LHCN-M2 (cell line): ENCODE data around the gene SGIP1. TPM values are rescaled to one million over a fixed set of nuclear protein-coding genes. Genes with fewer than 3 reads are reported as not detected.
"Not testable (repeated sequence)": the region's sequence is repeated elsewhere in the genome, so short reads cannot be mapped to it uniquely, and the experiment has no call there.

Source experiments
- DNase-seq: peaks from one replicate; pipeline ENCODE4 v3.0.0-alpha.2; 2012; ENCODE audit warnings: low read depth
- total RNA-seq: library from RNA; depleted of rRNA; stranded (reverse); fragments of >200 nt; gene quantifications from 2 replicates; pipeline ENCODE4 v1.2.3, GENCODE V29; 2014; rRNA removed

SGIP1 gene
- total RNA-seq, 1 experiment from 2014 or later: 4.3 TPM

DNA sequence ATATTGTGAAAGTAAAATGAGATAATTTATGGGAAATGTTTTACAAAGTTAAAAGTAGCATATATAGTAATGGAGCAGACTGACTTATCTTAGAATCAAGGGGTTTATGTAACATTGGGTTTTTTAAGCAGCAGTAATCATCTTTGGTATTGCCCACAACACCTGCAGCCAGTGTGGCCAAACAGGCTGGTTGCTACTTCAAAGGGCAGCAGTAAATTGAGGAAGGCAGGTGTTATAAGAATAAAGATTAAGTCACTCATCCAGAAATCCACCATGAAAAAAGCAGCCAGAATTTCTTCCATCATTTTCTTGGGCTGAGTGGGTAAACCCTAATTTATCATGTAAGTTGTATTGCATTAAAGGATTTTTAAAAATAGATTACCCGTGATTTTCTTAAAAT is 235.0 kb downstream of the SGIP1 start:
- no peak for DNase-seq

DNA sequence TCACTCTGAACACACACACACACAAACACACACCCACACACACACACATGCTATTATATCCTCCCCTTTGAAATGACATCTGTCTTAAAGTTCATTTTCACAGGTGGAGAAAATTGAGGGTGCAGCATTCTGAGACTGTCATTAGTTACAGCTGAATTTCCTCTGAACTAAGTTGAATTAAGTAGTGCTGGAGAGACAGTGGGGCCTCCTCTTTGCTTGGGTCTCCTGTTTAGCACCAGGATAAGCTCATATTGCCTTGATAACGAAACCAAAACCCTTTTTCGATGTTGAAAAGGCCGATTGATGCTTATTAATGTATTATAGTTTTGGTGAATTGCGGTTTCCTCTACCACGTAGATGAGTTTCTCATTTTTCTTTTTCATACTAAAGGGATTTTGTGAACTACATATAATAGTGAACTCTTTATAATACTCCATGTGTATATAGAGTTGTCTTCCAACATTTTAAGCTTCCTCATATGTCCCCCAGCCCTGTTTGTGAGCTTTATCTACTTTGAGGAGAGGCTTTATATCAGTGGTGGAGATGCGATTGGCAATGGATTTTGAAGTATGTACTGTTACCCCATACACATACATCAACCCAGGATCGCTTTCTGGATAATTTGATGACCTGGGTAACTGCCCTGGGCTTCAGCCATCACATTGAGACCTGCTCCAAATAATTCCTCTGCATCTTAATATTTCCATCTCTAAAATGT is 235.7 kb downstream of the SGIP1 start:
- DNase-seq: no peak

DNA sequence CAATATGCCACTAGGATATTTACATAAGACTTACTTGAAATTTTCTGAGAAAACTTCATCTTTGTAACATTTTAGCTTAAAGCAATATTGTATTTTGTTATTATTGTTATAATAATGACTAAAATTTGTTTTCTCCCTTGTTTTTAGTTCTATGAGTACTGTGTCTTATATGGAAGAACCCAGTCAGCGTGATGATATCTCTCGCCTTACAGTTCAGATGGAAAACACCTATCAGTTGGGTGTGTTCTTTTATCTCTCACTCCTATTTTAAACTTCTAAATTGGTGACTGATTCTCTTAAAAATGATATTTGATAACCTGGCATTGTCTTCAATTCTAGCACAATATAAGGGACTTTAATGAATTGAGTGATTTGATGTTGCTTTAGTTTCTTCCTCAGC is 236.3 kb downstream of the SGIP1 start:
- no peak for DNase-seq

DNA sequence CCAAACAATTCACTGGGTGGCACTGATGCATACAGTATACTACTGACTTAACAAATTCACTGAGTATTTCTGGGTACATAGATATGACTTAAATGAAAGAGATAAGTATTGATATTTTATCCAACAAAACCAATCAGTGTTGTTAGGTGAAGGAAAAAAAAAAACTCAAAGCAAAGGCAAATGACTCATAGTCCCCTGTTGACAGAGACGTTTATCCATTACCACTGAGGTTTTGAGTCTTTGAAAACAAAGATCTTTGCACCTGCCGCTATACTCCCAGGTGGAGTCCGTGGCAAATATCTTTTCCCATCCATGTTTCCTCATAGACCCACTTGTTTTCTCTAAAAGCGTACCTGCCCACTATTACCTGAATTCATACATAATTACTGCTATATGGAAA is 236.7 kb downstream of the SGIP1 start:
- DNase-seq: no peak

DNA sequence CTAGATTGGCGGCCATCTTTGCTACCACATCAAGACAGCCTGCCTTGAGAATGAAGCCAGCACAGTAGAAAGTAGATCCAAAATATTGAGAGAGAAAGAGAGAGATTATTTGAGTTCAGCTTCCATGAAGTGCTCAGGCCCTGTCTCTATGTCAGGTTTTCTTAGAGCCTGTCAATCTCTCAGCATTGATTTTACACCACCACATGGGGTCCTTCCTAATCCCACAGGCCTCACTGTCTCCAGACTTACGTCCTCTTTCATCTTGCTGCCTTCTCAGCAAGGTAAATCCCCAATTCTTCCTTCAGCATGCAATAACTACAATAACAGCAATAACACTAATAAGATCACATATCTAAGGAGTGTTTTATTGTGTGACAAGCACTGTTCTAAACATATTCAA is 239.3 kb downstream of the SGIP1 start:
- no peak for DNase-seq

DNA sequence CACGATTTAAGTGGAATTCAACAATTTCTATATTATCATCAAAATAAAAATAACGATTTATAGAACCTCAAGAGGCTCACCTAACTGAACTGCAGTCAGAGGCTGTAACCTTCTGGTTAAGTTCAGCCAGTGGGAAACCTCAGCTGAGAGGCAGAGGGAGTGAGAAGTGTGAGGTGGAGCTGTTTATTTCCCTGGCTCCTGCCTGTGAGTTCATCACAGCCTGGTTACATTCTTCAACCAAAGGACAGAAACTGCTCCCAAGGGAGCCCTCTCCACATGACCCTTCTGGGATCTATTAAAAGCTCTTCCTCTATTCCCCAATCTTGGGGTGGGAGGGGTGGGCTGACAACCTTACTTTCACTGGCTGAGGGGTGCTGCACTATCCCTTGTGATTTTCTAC is 240.5 kb downstream of the SGIP1 start:
- no peak for DNase-seq

DNA sequence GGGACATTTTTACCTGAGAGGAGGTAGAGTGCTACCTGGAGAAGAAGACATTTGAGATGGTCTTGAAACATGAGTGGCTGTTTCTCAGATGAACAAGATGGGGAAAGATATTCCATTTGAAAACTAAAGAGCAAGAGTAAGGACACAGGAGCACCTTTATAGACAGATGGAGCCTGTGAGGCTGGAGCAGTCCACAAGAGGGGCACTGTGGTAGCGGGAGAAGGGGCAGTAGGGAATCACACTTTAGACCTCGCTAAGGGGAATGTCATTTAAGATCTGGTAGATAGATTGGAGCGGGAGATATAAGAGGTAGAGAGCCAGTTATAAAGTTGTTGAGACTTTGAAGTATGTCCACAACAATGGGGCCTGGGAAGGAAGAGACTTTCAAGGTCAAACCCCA is 241.7 kb downstream of the SGIP1 start:
- DNase-seq: no peak

DNA sequence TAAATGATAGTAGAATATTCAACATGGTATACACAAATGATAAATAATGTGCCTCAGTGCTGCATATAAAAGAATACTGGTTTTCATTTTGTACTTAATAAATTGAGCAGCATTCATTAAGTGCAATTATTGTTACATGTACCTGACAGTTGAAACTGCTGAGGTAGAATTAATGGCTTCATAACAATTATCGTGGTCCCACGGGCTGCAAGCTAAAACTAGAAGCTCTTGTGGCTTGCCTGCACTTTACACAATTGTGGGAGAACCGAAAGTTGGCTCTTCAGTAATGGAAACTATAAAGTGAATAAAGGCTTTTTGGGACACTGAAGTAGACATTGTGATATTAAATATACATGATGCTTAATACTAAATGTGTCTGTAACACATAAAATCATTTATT is 243.9 kb downstream of the SGIP1 start:
- no peak for DNase-seq

DNA sequence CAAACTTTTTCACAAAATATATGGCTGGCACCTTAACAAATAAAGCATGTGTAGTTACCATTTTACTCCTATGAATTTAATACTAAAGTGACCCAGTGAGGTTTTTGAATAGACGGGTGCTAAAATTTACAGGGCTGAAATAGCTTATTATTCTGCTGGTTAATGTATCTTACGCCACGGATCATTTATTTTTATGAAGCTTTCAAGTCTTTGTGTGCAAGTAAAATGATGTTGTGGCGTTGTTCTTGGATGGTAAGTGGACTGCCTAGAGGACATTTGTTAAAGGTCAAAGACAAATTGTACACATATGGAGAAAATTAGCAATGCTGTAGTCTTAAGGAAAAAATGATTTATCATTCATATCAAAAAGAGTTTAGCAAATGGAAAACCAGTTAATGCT is 244.3 kb downstream of the SGIP1 start:
- DNase-seq: no peak

DNA sequence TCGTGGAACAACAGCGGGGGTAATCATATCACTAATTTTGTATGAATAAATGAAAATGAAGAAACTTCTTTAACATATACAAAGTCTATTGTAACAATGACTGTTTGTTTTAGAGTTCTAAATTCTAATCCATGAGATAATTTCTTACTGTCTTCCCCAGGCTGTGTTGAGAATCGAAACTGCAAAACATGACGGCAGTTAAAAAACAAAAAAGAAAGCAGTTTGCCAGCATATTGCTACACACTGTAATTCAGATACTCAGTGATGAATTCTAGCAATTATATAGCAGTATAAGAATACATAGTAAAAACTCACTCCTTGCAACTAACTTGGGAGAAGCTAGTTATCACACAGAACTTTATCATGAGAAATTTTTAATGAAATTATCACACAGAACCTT is 245.0 kb downstream of the SGIP1 start:
- no peak for DNase-seq

DNA sequence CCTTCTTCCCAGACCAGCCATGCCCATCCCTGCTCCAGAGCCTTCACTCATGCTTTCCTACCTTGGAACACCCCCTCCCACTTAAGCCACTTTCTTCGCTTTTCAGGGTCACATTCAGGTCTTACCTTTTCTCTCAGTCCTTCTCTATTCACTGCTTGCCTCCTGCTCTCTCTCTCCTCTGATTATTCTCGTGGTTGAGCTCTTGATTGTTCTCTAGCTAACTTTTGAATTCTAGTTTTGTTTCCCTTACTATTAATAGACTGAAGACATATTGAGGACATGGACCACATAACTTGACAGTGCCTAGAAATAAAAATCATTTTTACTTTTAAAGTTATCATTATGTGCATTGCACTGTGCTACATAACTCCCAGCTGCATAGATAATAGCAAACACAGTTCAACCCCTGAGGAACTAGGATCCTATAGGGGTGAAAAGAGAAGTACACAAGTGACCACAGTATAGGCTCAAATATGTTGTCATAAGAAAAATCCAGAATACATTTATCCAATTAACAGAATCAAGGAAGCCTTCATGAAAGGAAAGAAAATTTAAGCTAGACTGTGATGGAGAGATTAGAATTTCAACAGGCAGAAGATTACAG is 245.6 kb downstream of the SGIP1 start:
- no peak for DNase-seq

DNA sequence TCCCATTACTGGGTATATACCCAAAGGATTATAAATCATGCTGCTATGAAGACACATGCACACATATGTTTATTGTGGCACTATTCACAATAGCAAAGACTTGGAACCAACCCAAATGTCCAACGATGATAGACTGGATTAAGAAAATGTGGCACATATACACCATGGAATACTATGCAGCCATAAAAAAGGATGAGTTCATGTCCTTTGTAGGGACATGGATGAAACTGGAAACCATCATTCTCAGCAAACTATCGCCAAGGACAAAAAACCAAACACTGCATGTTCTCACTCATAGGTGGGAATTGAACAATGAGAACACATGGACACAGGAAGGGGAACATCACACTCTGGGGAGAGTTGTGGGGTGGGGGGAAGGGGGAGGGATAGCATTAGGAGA is 251.8 kb downstream of the SGIP1 start:
- not testable (repeated sequence) for DNase-seq

- no peak for DNase-seq
These were observed 253.7 kb downstream of the SGIP1 start for GRCh38 chr1:66787641-66788040.

- no peak for DNase-seq
These were observed 254.4 kb downstream of the SGIP1 start for GRCh38 chr1:66788231-66788939.

DNA sequence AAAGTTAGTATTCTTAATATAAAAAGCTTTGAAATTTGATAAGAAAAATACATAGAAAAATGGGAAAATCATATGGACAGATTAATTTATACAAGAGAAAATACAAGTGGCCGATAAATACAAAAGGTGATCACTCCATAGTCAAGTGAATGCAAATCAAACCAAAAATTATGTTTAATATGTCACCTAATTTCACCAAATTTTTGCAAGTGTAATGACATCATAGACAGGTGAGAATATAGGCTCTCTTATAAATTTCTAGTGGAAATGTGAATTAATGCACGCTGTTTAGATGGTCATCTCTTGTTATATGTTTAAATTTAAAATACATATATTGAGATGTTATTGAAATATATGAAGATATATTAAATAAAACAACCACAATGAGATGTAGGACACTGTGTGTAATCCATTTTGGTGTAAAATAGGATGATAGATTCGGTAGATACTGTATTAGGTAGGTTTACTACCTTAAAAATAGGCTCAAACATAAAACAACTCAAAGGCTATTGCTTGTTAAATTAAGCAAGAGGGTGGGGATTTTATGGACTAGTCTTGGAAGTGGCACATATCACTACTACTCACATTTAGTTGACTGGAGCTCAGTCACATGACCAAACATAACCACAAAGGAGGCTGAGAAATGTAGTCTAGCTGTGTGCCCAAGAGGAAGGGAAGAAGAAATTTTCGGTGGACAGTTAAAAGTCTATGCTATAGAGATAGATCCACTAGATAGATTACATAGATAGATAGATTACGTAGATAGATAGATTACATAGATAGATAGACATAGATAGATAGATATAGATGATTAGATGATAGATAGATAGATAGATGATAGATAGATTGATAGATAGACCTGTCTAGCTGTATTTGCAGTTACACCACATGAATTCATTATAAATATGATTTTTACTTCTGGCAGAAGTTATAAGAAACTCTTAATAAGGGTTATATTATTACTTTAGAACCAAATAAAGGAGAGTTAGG is 258.0 kb downstream of the SGIP1 start:
- no peak for DNase-seq

GRCh38 chr1:66795839-66796238 is 261.9 kb downstream of the SGIP1 start:
- DNase-seq: not testable (repeated sequence)

Other genes starting within 250 kb of the SGIP1 start
- gene DYNLT5, start 218.3 kb downstream of the SGIP1 start, total RNA-seq: 4.9 and 5.7 TPM in 2 replicates